Stimulated activated CD8-positive, alpha-beta memory T cell treated with anti-CD3 and anti-CD28 coated beads, Interleukin-2, amount 100 ng/mL, for 1 hour (primary cell): ENCODE data around the gene MLPH.

Experiments used
- DNase-seq, 2 donors: peaks; one replicate each; pipeline ENCODE4 v3.0.0-alpha.2; 2020; ENCODE audit warnings: low read depth in 2 of 2

The MLPH gene

GRCh38 chr2:237601453-237602116 lies 114.5 kb downstream of the MLPH start:
- no peak for DNase-seq

- DNase-seq, result no peak
These were observed 115.4 kb downstream of the MLPH start for GRCh38 chr2:237602409-237602808.

GRCh38 chr2:237603049-237603717 lies 116.1 kb downstream of the MLPH start:
- DNase-seq, result no peak

- peak; percentile 9 to 24 for DNase-seq
These were observed 116.8 kb downstream of the MLPH start for GRCh38 chr2:237603718-237604362.

GRCh38 chr2:237604391-237604790 lies 117.3 kb downstream of the MLPH start:
- no peak for DNase-seq
